SK-N-SH (cell line): ENCODE results near the gene ANKRD60. TPM values are rescaled to one million over a fixed set of nuclear protein-coding genes. Genes with fewer than 3 reads are reported as not detected.

ENCODE experiments used
- CTCF ChIA-PET: fragments of 300-600, 350-600 bp; formaldehyde crosslinking; extraction: SDS; loops from one replicate; lab custom pipeline; 2021; lab: Yijun Ruan, JAX
- POLR2A ChIA-PET: fragments of 350-600 bp; sonication (Branson Sonifier 250); formaldehyde crosslinking; extraction: SDS; loops from one replicate; lab custom pipeline; 2020; ENCODE audit warnings: antibody characterized with exemption, inconsistent platforms; lab: Yijun Ruan, JAX
- DNase-seq: peaks from one replicate; pipeline ENCODE4 v3.0.0; 2012
- H2AFZ ChIP-seq: fragments of 200-600 bp; sonication (generic); 2 replicates; pipeline ENCODE4 v1.8.1; 2016; ENCODE audit warnings: antibody characterized with exemption, mild to moderate bottlenecking, low read depth
- H3F3A ChIP-seq: fragments of 200-600 bp; sonication (generic); replicated peaks from 2 replicates; pipeline ENCODE3; 2016; ENCODE audit warnings: antibody characterized with exemption, mild to moderate bottlenecking; ENCODE audit not compliant: insufficient read depth
- H3K27ac ChIP-seq, 2 experiments: fragments of 200-500 bp in 1 of 2; fragments of 200-600 bp in 1 of 2; sonication (Bioruptor generic) in 1 of 2; sonication (generic), shearing (Covaris generic) in 1 of 2; 2 replicates each; pipeline versions ENCODE4 v1.5.1 to v1.6.1; 2014 to 2016; ENCODE audit warnings: low read depth in 2 of 2, inconsistent platforms in 1 of 2, low read length in 1 of 2, mild to moderate bottlenecking in 1 of 2, mixed read lengths in 1 of 2
- H3K27me3 ChIP-seq: fragments of 200-600 bp; sonication (generic), shearing (Covaris generic); 2 replicates; pipeline ENCODE4 v1.6.1; 2016; ENCODE audit warnings: mixed run types; ENCODE audit not compliant: insufficient read depth
- H3K36me3 ChIP-seq, 2 experiments: fragments of 200-500 bp in 1 of 2; fragments of 200-600 bp in 1 of 2; sonication (Bioruptor generic) in 1 of 2; sonication (generic) in 1 of 2; replicated peaks in 1 of 2; 2 replicates each; pipeline versions ENCODE3 to v1.5.1; 2014 to 2016; ENCODE audit warnings: low read length in 1 of 2, mild to moderate bottlenecking in 1 of 2; ENCODE audit not compliant: insufficient read depth in 2 of 2, control insufficient read depth in 1 of 2
- H3K4me1 ChIP-seq, 2 experiments: fragments of 200-500 bp in 1 of 2; fragments of 200-600 bp in 1 of 2; sonication (Bioruptor generic) in 1 of 2; sonication (generic), shearing (Covaris generic) in 1 of 2; 2 replicates each; pipeline versions ENCODE4 v1.5.1 to v1.6.1; 2014 to 2016; ENCODE audit warnings: low read depth in 1 of 2, low read length in 1 of 2, mixed run types in 1 of 2; ENCODE audit not compliant: insufficient read depth in 2 of 2, control insufficient read depth in 1 of 2
- H3K4me2 ChIP-seq: fragments of 200-600 bp; sonication (generic), shearing (Covaris generic); 2 replicates; pipeline ENCODE4 v1.6.1; 2017; ENCODE audit warnings: mixed run types
- H3K4me3 ChIP-seq, 2 experiments: fragments of 200-500 bp in 1 of 2; fragments of 200-600 bp in 1 of 2; sonication (Bioruptor generic) in 1 of 2; sonication (generic), shearing (Covaris generic) in 1 of 2; 2 replicates each; pipeline versions ENCODE4 v1.5.1 to v1.8.1; 2014 to 2016; ENCODE audit warnings: low read depth in 2 of 2, inconsistent platforms in 1 of 2, low read length in 1 of 2, mild to moderate bottlenecking in 1 of 2, mixed read lengths in 1 of 2, moderate library complexity in 1 of 2
- H3K79me2 ChIP-seq: fragments of 200-600 bp; sonication (generic); 2 replicates; pipeline ENCODE4 v1.8.1; 2017; ENCODE audit warnings: mild to moderate bottlenecking; ENCODE audit not compliant: insufficient read depth
- H3K9ac ChIP-seq: fragments of 200-600 bp; sonication (generic); 2 replicates; pipeline ENCODE4 v1.6.1; 2017; ENCODE audit warnings: mixed run types
- H3K9me2 ChIP-seq: fragments of 200-600 bp; sonication (generic); 2 replicates; pipeline ENCODE4 v1.6.1; 2017; ENCODE audit warnings: mixed run types
- H3K9me3 ChIP-seq: fragments of 200-600 bp; sonication (generic); 2 replicates; pipeline ENCODE4 v1.6.1; 2017; ENCODE audit warnings: mixed run types, mild to moderate bottlenecking, moderate library complexity
- H4K20me1 ChIP-seq: fragments of 200-600 bp; sonication (generic); 2 replicates; pipeline ENCODE4 v1.6.1; 2017; ENCODE audit warnings: mild to moderate bottlenecking, mixed run types; ENCODE audit not compliant: insufficient read depth
- CHD2 ChIP-seq: fragments of 150-350 bp; IDR thresholded peaks from 2 replicates; pipeline ENCODE4 v1.6.1; 2018; ENCODE audit warnings: low read length; ENCODE audit not compliant: partially characterized antibody
- EP300 ChIP-seq, 2 experiments: IDR thresholded peaks; 2 replicates each; pipeline versions ENCODE4 v1.4.0 to v1.6.1; 2012; ENCODE audit warnings: borderline replicate concordance in 1 of 2, low read depth in 1 of 2, low read length in 1 of 2
- FOSL2 ChIP-seq: IDR thresholded peaks from 2 replicates; pipeline ENCODE4 v1.4.0; 2012; ENCODE audit warnings: low read depth, mild to moderate bottlenecking, moderate library complexity, borderline replicate concordance
- GABPA ChIP-seq: IDR thresholded peaks from 2 replicates; pipeline ENCODE4 v1.4.0; 2012; ENCODE audit warnings: low read depth, mild to moderate bottlenecking
- MAX ChIP-seq: IDR thresholded peaks from 2 replicates; pipeline ENCODE4 v1.4.0; 2012; ENCODE audit warnings: low read depth
- MEF2A ChIP-seq: IDR thresholded peaks from 2 replicates; pipeline ENCODE4 v1.4.0; 2012; ENCODE audit warnings: low read depth, borderline replicate concordance
- NRF1 ChIP-seq: IDR thresholded peaks from 2 replicates; pipeline ENCODE4 v1.6.1; 2012; ENCODE audit warnings: low read depth, mild to moderate bottlenecking, low read length
- POLR2AphosphoS5 ChIP-seq: IDR thresholded peaks from 2 replicates; pipeline ENCODE4 v1.6.1; 2012; ENCODE audit warnings: low read depth, low read length
- RCOR1 ChIP-seq: fragments of 150-350 bp; IDR thresholded peaks from 2 replicates; pipeline ENCODE4 v1.6.1; 2017; ENCODE audit warnings: antibody characterized with exemption, low read length
- RFX5 ChIP-seq: IDR thresholded peaks from 2 replicates; pipeline ENCODE4 v1.6.1; 2012; ENCODE audit warnings: mild to moderate bottlenecking, improper control_type of control experiment, low read length
- TAF1 ChIP-seq: IDR thresholded peaks from 2 replicates; pipeline ENCODE4 v1.6.1; 2012; ENCODE audit warnings: low read depth, mild to moderate bottlenecking, low read length, moderate library complexity, borderline replicate concordance
- TEAD4 ChIP-seq: IDR thresholded peaks from 2 replicates; pipeline ENCODE4 v1.4.0; 2012; ENCODE audit warnings: mild to moderate bottlenecking, borderline replicate concordance; ENCODE audit not compliant: insufficient read depth
- USF1 ChIP-seq: IDR thresholded peaks from 2 replicates; pipeline ENCODE4 v1.4.0; 2012; ENCODE audit warnings: low read depth, borderline replicate concordance
- WGBS: methylation state at CpG from one replicate; pipeline ENCODE4 v1.1.6; 2017; ENCODE audit warnings: low lambda C conversion rate; 5-methylcytosine and 5-hydroxymethylcytosine counted together
- polyA plus RNA-seq, 3 experiments: library from polyadenylated mRNA; depleted of rRNA; stranded (reverse); fragments of >200 nt; gene quantifications; 2 replicates each; pipeline ENCODE4 v1.2.3, GENCODE V29; 2012
- TF ChIP-seq, protein P1 (sequence below): IDR thresholded peaks from 2 replicates; pipeline ENCODE4 v1.4.0; 2012; ENCODE audit warnings: low read depth, borderline replicate concordance
- TF ChIP-seq, protein P2 (sequence below): IDR thresholded peaks from 2 replicates; pipeline ENCODE4; 2012

Gene ANKRD60
- polyA plus RNA-seq, 1 of the 3 experiments (the other 2 are of a cell fraction), result not detected

GRCh38 chr20:58228103-58228483 lies 360 bp downstream of the ANKRD60 start:
- Histone ChIP-seq H3K27ac (no peak overlapping the region), H3K27me3 (no peaks in the 10 kb centered on the region), H3F3A (peaks cover 5% of the 10 kb centered on the region), H3K36me3 (peaks cover 10 to 15% of the 10 kb centered on the region in 2 experiments), H4K20me1 (no peaks in the 10 kb centered on the region), H2AFZ (no peak overlapping the region), H3K4me3 (peak overlapping the region in 1 of 2 experiments; percentile 39; a peak in 2 of 4 replicates), H3K9ac (no peak overlapping the region), H3K79me2 (no peaks in the 10 kb centered on the region), H3K4me2 (no peak overlapping the region), H3K4me1 (peaks cover 0 to 8% of the 10 kb centered on the region in 2 experiments; a peak in 1 of 4 replicates), H3K9me2 (no peaks in the 10 kb centered on the region), H3K9me3 (no peaks in the 10 kb centered on the region)
- WGBS, result no CpG with 5 or more reads among the region's 29 CpGs
- POLR2A ChIA-PET, result no interaction called here
- CTCF ChIA-PET, result no interaction called here
- DNase-seq, result no peak
- no peak for TF ChIP-seq CHD2
- TF ChIP-seq FOSL2, result no peak
- TF ChIP-seq POLR2AphosphoS5, result no peak
- TF ChIP-seq, protein P1, sequence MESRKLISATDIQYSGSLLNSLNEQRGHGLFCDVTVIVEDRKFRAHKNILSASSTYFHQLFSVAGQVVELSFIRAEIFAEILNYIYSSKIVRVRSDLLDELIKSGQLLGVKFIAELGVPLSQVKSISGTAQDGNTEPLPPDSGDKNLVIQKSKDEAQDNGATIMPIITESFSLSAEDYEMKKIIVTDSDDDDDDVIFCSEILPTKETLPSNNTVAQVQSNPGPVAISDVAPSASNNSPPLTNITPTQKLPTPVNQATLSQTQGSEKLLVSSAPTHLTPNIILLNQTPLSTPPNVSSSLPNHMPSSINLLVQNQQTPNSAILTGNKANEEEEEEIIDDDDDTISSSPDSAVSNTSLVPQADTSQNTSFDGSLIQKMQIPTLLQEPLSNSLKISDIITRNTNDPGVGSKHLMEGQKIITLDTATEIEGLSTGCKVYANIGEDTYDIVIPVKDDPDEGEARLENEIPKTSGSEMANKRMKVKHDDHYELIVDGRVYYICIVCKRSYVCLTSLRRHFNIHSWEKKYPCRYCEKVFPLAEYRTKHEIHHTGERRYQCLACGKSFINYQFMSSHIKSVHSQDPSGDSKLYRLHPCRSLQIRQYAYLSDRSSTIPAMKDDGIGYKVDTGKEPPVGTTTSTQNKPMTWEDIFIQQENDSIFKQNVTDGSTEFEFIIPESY, result no peak
- TF ChIP-seq MAX, result no peak
- TF ChIP-seq, all 33 proteins: peak for 0

DNA sequence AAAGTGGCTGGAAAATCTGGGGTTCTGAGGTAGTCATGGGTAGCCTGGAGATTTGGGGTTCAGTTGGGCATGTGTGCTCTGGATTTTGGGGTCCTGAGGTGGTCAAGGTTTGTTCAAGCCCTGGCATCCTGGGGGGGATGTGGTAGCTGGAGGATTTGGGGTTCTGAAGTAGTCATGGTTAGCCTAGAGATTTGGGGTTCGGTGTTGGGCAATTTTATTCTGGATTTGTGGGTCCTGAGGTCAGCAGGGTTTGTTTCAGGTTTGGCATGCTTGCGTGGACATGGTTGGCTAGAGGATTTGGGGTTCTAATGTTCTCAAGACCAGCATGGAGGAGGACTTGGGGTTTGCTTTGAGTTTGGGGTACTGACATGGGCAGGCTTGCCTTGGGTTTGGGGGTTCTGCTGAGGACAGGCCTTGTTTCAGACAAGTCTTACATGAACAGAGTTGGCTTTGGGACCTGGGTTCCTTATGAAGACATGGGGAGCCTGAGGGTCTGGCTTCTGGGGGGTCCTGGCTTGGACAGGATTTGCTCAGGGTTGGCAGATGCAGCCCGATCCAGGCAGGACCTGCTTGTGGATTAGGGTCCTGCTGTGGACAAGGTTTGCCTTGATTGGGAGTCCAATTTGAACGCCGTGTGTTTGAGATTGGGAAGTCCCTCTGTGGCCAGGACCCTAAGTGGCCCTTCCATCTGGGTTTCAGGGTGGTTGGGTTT lies 906 bp downstream of the ANKRD60 start:
- Histone ChIP-seq H3K9ac (no peak overlapping the region), H3K79me2 (no peaks in the 10 kb centered on the region), H2AFZ (no peak overlapping the region), H3K4me1 (peaks cover 0 to 11% of the 10 kb centered on the region in 2 experiments; a peak in 1 of 4 replicates), H3F3A (peaks cover 5% of the 10 kb centered on the region), H4K20me1 (no peaks in the 10 kb centered on the region), H3K4me2 (no peak overlapping the region), H3K4me3 (no peak overlapping the region)
- WGBS, result 100% methylated on average over 2 of the region's 5 CpGs
- CTCF ChIA-PET, result no interaction called here
- POLR2A ChIA-PET, result no interaction called here
- no peak for DNase-seq
- TF ChIP-seq TAF1 (no peak), NRF1 (no peak), USF1 (no peak), TEAD4 (no peak), POLR2AphosphoS5 (no peak), FOSL2 (no peak), CHD2 (no peak), EP300 (IDR thresholded peaks at IDR 0.05; ENCODE audit: borderline replicate concordance in 1 of 2, low read depth in 1 of 2, low read length in 1 of 2) (no peak), GABPA (no peak), RCOR1 (no peak), MEF2A (no peak), RFX5 (no peak)
- TF ChIP-seq, protein P2, sequence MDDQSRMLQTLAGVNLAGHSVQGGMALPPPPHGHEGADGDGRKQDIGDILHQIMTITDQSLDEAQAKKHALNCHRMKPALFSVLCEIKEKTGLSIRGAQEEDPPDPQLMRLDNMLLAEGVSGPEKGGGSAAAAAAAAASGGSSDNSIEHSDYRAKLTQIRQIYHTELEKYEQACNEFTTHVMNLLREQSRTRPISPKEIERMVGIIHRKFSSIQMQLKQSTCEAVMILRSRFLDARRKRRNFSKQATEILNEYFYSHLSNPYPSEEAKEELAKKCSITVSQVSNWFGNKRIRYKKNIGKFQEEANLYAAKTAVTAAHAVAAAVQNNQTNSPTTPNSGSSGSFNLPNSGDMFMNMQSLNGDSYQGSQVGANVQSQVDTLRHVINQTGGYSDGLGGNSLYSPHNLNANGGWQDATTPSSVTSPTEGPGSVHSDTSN, result no peak
- TF ChIP-seq, protein P1, result no peak
- TF ChIP-seq, all 33 proteins: peak for 0
- H3K27ac ChIP-seq, result no peak overlapping the region
- no peaks in the 10 kb centered on the region for H3K27me3 ChIP-seq
- no peaks in the 10 kb centered on the region for H3K9me2 ChIP-seq
- no peaks in the 10 kb centered on the region for H3K9me3 ChIP-seq
- peaks cover 10 to 11% of the 10 kb centered on the region in 2 experiments for H3K36me3 ChIP-seq
